Prostate gland (tissue), 2 donors: ENCODE measurements around the gene MSL1.

ENCODE experiments used
- POLR2A ChIP-seq: fragments of 450-650 bp; IDR thresholded peaks from one replicate; pipeline ENCODE4 v1.6.1; 2016; ENCODE audit warnings: antibody characterized with exemption, mild to moderate bottlenecking
- POLR2AphosphoS5 ChIP-seq: sonication (generic); formaldehyde crosslinking; IDR thresholded peaks from one replicate; pipeline ENCODE4 v1.6.1; 2017; ENCODE audit warnings: antibody characterized with exemption
- TF ChIP-seq, protein P1 (sequence below), 4 experiments: fragments of 200-600 bp in 2 of 4; fragments of 450-650 bp in 2 of 4; sonication (generic) in 2 of 4; IDR thresholded peaks; 1 replicate in 3 of 4; 2 replicates in 1 of 4; pipeline ENCODE4 v1.5.1; 2016 to 2019; ENCODE audit warnings: antibody characterized with exemption in 4 of 4, mild to moderate bottlenecking in 2 of 4, moderate library complexity in 2 of 4

DNA sequence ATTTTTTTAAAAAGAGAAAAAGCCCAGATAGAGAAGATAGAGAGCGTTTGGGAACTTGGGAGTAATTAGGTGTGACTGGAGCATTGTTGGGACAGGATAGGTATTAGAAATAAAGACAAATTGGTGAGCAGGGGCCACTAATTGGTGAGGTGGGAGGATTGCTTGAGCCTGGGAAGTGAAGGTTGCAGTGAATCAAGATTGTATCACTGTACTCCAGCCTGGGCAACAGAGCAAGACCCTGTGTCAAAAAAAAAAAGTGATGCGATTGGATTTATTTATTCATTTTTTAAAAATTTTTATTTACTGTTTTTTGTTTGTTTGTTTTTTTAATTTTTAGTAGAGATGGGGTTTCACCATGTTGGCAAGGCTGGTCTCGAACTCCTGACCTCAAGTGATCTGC is 23.7 kb downstream of the MSL1 start:
- TF ChIP-seq POLR2AphosphoS5, result no peak
- TF ChIP-seq, protein P1, sequence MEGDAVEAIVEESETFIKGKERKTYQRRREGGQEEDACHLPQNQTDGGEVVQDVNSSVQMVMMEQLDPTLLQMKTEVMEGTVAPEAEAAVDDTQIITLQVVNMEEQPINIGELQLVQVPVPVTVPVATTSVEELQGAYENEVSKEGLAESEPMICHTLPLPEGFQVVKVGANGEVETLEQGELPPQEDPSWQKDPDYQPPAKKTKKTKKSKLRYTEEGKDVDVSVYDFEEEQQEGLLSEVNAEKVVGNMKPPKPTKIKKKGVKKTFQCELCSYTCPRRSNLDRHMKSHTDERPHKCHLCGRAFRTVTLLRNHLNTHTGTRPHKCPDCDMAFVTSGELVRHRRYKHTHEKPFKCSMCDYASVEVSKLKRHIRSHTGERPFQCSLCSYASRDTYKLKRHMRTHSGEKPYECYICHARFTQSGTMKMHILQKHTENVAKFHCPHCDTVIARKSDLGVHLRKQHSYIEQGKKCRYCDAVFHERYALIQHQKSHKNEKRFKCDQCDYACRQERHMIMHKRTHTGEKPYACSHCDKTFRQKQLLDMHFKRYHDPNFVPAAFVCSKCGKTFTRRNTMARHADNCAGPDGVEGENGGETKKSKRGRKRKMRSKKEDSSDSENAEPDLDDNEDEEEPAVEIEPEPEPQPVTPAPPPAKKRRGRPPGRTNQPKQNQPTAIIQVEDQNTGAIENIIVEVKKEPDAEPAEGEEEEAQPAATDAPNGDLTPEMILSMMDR (IDR thresholded peaks at IDR 0.05), result no peak
- TF ChIP-seq POLR2A, result no peak
